Stomach (tissue), 4 donors: Measurements from ENCODE around the gene CARMIL1.

Experiments
- CTCF ChIP-seq, 7 experiments: fragments of 450-650 bp in 4 of 7; fragments of 200-600 bp in 3 of 7; sonication (generic) in 3 of 7; IDR thresholded peaks; one replicate each; pipeline ENCODE4 v1.5.1; 2016 to 2019; ENCODE audit warnings: antibody characterized with exemption in 7 of 7, control low read depth in 2 of 7, mild to moderate bottlenecking in 1 of 7
- EP300 ChIP-seq: sonication (generic); formaldehyde crosslinking; IDR thresholded peaks from one replicate; pipeline ENCODE4 v1.6.1; 2017; ENCODE audit warnings: antibody characterized with exemption
- POLR2A ChIP-seq, 4 donors: fragments of 450-650 bp; IDR thresholded peaks; one replicate each; pipeline ENCODE4 v1.6.1; 2016; ENCODE audit warnings: antibody characterized with exemption in 4 of 4, control low read depth in 2 of 4, mild to moderate bottlenecking in 1 of 4, moderate library complexity in 1 of 4

DNA sequence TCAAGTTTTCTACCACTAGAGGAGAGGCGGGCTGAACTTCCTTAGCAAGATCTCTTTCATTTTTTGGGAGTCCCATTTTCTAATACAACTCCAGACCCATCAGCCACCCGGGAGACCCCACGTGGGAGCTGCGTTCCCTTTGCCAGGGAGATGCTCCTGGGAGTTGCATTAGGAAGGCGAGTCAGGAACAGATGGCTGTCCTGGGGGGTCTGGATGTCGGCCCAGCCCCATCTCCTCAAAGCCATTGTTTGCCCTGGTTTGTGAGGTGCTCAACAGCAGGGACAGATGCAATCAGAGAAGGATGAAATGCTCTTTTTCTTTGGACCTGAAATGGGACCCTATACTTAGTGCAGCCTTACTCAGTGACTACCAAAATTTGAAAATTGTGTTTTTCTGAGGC is 39.4 kb downstream of the CARMIL1 start:
- no peak for TF ChIP-seq CTCF (IDR thresholded peaks at IDR 0.05)
- TF ChIP-seq EP300: no peak
- TF ChIP-seq POLR2A (IDR thresholded peaks at IDR 0.05): no peak
